HG02885 (cell line): ENCODE measurements around the gene SUGCT.
A peak's percentile ranks its signal among the peaks of the same experiment; 100 is the strongest.
"Not testable (repeated sequence)": the region's sequence is repeated elsewhere in the genome, so short reads cannot be mapped to it uniquely, and the experiment has no call there.

Source experiments
- ATAC-seq: cut with Tn5 transposase; IDR thresholded peaks from one replicate; pipeline ENCODE4 v1.9.1; 2021; ENCODE audit warnings: mild to moderate bottlenecking; ENCODE audit not compliant: unreplicated experiment, poor library complexity

Gene SUGCT

GRCh38 chr7:40134428-40135316, at the start of gene SUGCT, which contains the start of gene MPLKIP:
Gene SUGCT, plus strand, starts transcription at chr7:40135005.
Gene MPLKIP, minus strand, starts transcription at chr7:40134622. Its CDS starts 55 bp downstream, at chr7:40134567.
- peak; percentile 90 for ATAC-seq

GRCh38 chr7:40092182-40092581, 42.6 kb upstream of the SUGCT start:
- ATAC-seq, result no peak

GRCh38 chr7:40093631-40094350, 41.0 kb upstream of the SUGCT start:
- ATAC-seq, result no peak

DNA sequence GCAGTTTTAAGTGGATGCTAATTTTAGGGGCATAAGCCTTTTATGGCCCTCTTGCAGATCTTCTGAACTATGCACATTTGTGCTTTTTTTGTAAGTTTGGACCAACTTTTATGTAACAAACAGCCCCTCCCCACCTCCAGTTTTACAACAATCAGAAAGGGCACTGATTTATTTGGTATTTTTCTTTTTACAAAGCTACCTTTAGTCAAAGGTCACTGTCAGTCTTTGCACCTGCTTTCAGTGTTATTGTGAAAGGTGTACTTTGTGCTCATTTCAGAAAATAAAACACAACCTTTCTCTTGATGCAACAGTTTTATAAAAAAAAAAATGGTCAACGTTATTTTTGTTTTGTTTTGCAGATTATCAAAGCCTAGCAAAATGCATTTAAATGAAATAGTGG, 39.6 kb upstream of the SUGCT start:
- no peak for ATAC-seq

DNA sequence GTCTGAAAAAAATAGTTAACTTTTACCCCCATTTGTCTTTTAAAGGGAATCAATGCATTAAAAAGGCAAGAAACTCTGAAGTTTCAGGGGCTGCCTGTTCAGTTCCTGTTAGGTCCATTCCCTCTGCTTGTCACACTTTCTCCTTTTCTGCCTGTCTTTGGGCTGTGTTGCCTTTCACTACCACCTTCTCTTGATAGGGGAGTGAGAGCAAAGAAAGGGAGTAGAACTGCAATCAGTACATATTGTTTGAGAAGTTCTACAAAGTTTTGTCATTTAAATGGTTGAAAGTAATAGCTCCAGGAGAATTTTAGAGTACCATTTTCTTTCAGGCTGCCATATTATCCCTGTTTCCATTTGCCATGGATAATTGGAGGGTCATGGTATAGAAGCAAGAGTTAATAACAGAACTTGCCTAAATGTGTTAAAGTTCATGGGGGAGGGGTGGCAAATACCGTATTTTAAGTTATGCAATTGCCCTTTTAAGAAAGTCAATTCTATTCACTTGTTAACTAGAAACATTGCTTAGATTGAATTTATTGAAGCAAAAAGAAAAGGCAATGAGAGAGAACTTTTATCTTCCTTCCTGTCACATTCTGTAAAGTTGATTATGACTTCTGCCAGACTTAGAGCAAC, 39.0 kb upstream of the SUGCT start:
- ATAC-seq, result no peak

DNA sequence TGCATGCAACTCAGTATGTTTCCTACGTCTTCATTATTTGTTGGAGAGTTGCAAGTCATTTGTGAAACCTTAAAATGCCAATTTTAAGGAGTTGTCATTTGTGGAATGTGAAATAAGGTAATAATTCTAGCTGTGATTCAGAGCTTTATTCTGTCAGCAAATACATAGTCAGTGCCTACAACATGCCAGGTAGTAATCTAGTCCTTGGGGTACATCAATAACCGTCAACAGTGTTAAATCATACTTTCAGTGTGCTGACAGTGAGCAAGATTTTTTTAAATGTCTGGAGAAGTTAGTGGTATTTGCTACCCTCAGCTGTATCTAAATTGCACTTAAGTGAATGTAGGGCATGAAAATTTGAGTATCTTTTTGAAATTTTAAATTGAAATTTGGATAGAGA, 37.1 kb upstream of the SUGCT start:
- no peak for ATAC-seq

- ATAC-seq, result no peak
These were observed 36.0 kb upstream of the SUGCT start for GRCh38 chr7:40098810-40099209.

DNA sequence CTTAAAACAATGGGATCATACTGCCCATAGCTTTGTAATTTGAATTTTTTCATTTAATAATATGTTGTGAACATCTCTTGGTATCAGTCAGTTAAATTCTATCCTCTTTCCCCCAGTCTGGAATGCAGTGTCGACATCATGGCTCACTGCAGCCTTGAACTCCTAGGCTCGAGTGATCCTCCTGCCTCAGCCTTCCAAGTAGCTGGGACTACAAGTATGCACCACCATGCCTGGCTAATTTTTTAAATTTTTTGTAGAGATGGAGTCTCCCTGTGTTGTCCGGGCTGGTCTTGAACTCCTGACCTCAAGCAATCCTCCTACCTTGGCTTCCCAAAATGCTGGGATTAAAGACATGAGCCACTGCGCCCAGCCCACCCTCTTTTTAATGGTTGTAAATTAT, 35.0 kb upstream of the SUGCT start:
- no peak for ATAC-seq

GRCh38 chr7:40101201-40101600, 33.6 kb upstream of the SUGCT start:
- ATAC-seq, result no peak

GRCh38 chr7:40102897-40103296, 31.9 kb upstream of the SUGCT start:
- ATAC-seq, result no peak

DNA sequence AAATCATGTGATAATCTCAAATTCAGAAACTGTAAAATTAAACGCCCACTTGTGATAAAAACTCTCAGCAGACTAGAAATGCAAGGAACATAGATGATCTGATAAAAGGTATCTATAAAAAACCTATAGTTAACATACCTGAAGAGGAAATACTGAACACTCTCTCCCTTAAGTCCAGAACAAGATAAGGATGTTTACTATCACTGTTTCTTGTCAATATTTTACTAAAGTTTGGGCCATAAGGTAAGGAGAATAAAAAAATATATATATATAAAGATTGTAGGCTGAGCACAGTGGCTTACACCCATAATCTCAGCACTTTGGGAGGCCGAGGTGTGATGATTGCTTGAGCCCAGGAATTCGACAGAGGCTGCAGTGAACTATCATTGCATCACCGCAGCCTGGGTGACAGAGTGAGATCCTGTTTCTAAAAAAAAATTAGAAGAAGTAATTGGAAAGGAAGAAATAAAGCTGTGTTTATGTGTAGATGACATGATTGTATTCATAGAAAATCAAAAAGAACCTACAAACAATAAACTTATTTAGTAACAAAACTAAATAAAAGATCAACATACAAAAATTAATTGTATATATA, 28.8 kb upstream of the SUGCT start:
- no peak for ATAC-seq

GRCh38 chr7:40115936-40116335, 18.9 kb upstream of the SUGCT start:
- no peak for ATAC-seq

GRCh38 chr7:40117199-40117598, 17.6 kb upstream of the SUGCT start:
- ATAC-seq, result not testable (repeated sequence)

DNA sequence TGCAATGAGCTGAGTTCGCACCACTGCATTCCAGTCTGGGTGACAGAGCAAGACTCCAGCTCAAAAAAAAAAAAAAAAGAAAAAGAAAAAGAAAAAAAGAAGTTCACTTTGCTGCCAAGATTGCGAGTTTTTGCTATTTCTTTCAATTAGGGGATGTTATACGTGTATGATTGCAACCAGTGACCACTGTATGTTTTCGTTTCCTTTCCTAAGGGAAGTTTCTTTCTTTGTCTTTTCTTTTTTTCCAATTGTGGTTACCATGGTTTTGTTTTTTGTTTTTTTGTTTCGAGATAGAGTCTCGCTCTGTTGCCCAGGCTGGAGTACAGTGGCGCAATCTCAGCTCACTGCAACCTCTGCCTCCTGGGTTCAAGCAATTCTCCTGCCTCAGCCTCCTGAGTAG, 16.6 kb upstream of the SUGCT start:
- not testable (repeated sequence) for ATAC-seq

- no peak for ATAC-seq
These were observed 14.8 kb upstream of the SUGCT start for GRCh38 chr7:40120020-40120419.

DNA sequence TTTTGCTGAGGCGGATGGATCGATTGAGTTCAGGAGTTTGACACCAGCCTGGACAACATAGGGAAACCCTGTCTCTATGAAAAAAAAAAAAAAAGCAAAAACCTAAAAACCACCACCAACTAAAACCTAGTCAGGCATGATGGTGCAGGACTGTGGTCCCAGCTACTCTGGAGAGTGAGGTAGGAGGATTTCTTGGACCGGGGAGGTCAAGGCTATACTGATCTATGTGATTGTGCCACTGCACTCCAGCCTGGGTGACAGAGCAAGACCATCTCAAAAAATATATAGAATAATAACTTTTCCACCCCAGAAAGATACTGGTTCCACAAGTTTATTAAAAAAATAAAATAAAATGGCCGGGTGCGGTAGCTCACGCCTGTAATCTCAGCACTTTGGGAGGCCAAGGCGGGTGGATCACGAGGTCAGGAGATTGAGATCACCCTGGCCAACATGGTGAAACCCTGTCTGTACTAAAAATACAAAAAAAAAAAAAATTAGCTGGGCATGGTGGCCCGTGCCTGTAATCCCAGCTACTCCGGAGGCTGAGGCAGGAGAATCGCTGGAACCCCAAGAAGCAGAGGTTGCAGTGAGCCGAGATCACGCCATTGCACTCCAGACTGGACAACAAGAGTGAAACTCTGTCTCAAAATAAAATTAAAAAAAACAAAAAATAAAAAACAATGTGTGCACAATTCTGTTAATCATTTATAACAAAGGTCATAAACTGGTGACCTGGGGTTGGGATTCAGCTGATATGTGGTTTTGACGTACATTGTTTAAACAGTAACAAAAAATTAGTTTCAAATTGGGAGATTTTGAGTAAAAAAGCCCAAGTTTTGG, 12.5 kb upstream of the SUGCT start:
- ATAC-seq, result not testable (repeated sequence)

DNA sequence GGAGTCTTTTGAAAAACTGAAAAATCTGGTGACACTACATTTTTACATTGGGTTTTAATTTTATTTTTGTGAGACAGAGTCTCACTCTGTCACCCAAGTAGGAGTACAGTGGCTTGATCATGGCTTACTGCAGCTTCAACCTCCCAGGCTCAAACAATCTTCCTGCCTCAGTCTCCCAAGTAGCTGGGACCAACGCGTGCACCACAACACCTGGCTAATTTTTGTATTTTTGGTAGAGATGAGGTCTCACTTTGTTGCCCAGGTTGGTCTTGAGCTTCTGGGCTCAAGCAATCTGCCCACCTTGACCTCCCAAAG, 11.9 kb upstream of the SUGCT start:
- no peak for ATAC-seq

DNA sequence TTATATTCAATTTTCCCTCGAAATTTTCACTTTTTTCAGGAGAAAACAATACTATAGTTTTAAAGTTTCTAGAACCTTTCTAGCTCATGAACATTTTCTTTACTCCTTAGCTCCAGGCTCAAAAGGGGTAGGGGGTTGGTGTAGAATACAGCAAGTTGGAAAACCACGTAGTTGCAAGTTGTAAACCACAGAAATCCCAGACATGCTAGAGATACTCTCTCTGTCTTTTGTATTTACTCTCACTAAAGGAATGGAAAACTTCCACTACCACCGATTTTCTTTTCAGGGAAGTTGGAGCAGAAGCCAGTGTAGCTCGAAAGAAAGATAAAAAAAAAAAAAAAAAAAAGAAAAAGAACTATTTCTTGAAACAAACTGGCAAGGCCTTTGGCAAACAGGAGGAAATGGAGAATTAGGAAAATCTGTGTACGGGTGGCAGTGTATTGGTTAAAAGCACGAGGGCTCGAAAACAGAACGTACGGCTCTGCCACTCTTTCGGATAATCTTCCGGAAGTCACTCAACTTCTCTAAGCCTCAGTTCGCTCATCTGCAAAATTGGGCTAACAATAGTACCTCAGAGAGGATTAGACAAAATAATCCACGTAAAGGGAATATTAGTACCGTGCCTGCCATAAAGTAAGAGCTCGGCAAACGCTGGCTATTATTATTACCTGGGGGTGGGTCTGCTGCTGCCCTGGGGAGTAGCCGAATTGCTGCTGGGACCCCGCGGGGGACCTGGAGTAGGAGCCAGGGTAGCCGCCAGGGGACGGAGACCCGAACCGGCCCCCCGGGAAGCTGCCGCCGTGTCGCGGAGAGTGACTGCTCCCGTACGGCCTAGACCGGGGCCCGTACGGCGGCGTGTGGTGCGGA, 1.0 kb upstream of the SUGCT start:
- ATAC-seq, result peak; percentile 11

GRCh38 chr7:40135317-40135610, 459 bp downstream of the SUGCT start:
- no peak for ATAC-seq
